ENCODE measurements around the gene KIF21A.

The KIF21A gene

DNA sequence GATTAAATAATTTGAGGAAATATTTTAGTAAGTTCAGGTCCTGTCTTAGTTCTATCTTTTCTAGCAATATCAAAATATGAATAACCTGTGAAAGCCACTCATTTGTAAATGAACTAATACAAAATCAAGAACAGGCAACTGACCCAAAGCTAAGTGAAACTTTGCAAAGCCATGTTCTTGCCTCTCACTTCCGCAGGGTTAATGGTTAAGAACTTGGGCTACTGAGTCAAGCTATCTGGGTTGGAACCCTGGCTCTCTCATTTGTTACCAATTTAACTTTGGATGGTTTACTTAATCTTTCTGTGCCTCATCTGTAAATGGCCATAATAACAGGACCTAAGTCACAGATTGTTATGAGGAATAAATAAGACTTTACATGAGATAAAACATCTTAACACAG lies 2.8 kb downstream of the KIF21A start:
- no peak for DNase-seq (ENCODE audit: low read depth, low spot score)

- no peak for DNase-seq (ENCODE audit: low read depth, low spot score)
These were observed 7.4 kb downstream of the KIF21A start for GRCh38 chr12:39435531-39435930.

DNA sequence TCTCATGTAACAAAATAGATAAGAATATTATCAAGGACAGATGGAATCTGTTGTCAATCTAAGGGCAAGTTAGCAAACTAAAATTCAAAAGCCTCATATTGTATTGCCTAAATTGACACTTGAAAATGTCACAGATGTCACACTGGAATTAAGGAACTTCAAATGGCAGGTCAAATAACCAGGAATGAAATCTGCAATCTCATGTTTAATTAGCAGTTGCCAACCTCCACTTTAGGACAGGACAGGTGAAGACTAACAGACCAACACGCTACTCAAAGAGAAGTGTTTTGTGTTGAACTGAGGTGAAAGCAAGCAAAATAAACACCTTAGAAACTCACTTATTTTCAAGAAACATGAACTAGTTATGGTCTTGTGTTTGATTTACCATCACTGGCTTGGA lies 11.1 kb downstream of the KIF21A start:
- no peak for DNase-seq (ENCODE audit: low read depth, low spot score)

DNA sequence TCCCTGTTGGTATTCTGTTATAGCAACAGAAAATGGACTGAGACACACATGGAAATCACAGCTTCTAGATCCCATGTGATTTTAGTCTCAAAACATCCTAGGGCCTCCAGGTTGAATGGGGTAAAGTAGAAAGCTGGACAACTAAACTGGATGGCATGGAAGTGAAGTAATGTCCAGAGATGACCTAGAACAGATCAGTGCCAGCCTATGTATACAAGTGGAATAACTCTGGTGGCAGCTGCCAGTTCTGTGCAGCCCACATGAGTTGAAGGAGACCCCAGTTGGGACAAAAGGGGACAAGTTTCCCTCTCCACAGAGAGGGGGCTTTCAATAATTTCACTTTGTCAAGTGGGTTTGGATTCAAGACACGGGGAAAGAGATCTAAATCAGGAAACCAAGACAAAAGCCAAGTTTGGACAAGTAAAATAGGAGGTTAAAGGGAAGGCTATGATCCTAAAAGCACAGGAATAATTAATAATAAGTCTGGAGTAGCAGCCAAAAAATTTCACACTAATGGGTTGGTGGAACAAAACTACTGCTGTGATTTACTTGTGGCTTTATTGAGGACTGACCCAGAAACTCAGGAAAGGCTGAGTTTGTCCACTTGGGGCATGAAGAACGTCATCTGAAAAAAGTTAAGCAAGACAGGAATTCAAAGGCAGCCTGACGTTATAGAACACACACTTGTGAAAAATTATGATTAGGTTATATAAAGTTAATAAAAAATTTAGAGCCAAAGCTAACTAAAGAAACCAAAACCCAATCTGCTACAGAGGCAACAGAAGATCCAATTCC lies 11.7 kb downstream of the KIF21A start:
- DNase-seq (ENCODE audit: low read depth, low spot score), result no peak

- no peak for DNase-seq (ENCODE audit: low read depth, low spot score)
These were observed 13.1 kb downstream of the KIF21A start for GRCh38 chr12:39429809-39430208.

DNA sequence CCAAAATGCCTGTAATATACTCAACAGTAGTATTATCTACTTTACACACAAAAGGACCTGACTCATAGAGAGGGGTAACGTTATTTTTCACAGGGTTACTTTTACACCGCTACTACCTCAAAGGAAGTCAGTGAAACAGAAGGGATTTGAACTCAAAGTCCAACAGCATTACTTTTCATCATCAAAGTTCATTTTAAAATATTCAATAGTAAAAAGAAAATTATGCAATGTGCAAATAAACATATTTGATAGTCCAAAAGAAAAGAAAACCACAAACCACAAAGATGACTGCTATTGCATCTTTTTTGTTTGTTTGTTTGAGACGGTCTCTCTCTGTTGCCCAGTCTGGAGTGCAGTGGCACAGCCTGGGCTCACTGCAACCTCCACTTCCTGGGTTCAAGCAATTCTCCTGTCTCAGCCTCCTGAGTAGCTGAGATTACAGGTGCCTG lies 15.5 kb downstream of the KIF21A start:
- no peak for DNase-seq (ENCODE audit: low read depth, low spot score)

DNA sequence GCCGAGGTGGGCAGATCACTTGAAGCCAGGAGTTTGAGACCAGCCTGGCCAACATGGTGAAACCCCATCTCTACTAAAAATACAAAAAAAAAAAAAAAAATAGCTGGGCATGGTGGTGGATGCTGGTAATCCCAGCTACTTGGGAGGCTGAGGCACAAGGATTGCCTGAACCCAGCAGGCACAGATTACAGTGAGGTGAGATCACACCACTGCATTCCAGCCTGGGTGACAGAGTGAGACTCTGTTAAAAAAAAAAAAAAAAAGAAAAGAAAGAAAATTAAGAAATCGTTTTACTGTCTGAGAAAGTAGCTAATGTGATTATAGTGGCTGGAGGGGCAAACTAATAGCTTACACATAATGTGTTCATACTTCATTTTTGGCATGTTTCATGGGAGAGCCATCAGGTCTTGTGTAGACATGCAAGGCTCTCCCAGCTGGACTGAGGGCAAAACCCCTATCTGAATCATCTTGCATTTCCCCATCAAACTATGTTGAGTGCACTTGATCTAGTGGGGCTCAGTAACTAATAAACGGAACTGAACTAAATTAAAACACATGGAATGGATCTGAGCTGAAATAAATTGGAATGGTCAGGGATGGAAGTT lies 16.2 kb downstream of the KIF21A start:
- DNase-seq (ENCODE audit: low read depth, low spot score), result no peak

GRCh38 chr12:39420043-39420442 lies 22.9 kb downstream of the KIF21A start:
- no peak for DNase-seq (ENCODE audit: low read depth, low spot score)

GRCh38 chr12:39419471-39419870 lies 23.4 kb downstream of the KIF21A start:
- no peak for DNase-seq (ENCODE audit: low read depth, low spot score)

- DNase-seq (ENCODE audit: low read depth, low spot score), result no peak
These were observed 25.0 kb downstream of the KIF21A start for GRCh38 chr12:39417916-39418315.

- no peak for DNase-seq (ENCODE audit: low read depth, low spot score)
These were observed 28.8 kb downstream of the KIF21A start for GRCh38 chr12:39413836-39414771.

- peak; percentile 28 for DNase-seq (ENCODE audit: low read depth, low spot score)
These were observed 30.7 kb downstream of the KIF21A start for GRCh38 chr12:39412210-39412609.

GRCh38 chr12:39406262-39406661 lies 36.7 kb downstream of the KIF21A start:
- no peak for DNase-seq (ENCODE audit: low read depth, low spot score)

- no peak for DNase-seq (ENCODE audit: low read depth, low spot score)
These were observed 37.3 kb downstream of the KIF21A start for GRCh38 chr12:39405580-39405979.

DNA sequence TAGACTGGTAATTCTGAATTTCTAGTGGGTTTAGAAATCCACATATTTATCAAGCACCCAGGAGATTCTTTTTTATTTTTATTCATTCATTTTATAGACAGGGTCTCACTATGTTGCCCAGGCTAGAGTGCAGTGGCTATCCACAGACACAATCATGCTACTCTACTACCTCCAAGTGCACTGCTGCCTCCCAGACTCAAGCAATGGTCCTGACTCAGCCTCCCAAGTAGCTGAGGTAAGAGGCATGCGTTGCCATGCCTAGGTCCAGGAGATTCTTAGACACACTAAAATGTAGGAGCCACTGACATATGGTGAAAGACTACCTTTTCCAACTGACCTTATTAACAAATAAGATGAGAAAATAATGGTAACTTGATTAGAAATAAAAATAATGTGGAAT lies 38.9 kb downstream of the KIF21A start:
- no peak for DNase-seq (ENCODE audit: low read depth, low spot score)

DNA sequence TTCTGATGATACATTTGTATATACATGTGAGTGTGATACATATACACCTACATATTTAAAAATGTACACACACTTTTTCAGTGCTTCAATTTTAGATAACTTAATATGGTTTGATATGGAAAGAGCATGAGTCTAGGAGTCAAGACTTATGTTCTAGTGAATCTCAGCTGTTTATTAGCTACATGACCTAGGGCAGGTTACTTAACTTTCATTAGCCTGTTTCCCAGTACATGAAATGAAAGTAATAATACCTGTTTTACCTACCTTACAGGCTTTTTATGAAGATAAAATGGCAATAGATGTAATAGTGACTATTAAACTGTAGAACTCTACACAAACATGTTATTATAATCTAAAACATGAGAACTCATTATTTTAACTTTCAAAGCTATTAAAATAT lies 39.5 kb downstream of the KIF21A start:
- DNase-seq (ENCODE audit: low read depth, low spot score), result no peak

DNA sequence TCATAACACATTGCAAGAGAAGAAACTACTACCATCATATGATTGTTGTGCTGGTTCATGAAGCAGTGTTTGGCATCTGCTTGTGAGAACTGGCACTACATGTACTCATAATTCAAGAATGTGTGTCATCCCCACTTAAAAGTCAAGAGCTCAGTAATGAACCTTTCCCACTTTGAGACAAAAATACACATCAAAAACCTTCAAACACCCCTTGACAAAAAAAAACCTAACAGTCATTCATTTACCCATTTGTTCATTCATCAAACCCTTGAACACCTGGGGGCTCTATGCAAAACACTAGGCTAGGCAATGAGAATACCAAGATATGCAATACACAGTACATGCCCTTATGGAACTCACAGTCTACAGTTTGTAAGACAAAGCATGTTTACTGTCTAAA lies 40.0 kb downstream of the KIF21A start:
- DNase-seq (ENCODE audit: low read depth, low spot score), result no peak

DNA sequence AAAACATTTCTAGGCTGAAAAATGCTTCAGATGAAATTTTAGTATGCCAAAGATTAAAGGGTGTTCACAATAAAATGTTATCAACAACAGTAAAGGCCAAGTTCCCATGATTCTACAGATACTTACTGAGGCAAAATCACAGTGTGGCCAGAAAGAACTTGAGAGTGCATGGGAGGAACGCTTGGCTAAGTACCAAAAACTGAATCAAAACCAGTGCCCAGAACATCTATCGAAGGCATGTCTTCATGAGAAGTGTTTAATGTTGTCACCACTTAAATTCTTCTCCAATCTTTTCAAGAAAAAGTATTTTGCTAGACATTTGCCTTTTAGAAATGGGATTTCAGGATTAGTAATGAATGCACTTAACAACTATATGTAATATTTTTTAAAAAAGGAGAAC lies 41.5 kb downstream of the KIF21A start:
- DNase-seq (ENCODE audit: low read depth, low spot score), result no peak

- no peak for DNase-seq (ENCODE audit: low read depth, low spot score)
These were observed 47.1 kb downstream of the KIF21A start for GRCh38 chr12:39395866-39396265.

GRCh38 chr12:39393890-39394289 lies 49.0 kb downstream of the KIF21A start:
- DNase-seq (ENCODE audit: low read depth, low spot score), result peak; percentile 61

GRCh38 chr12:39393179-39393578 lies 49.7 kb downstream of the KIF21A start:
- DNase-seq (ENCODE audit: low read depth, low spot score), result no peak
